Activated CD8-positive, alpha-beta memory T cell treated with anti-CD3 and anti-CD28 coated beads, Interleukin-2, amount 50 U/mL, for 1 hour (primary cell): ENCODE results near the gene RIN3.

ENCODE experiments used
- DNase-seq: peaks from one replicate; pipeline ENCODE4 v3.0.0-alpha.2; 2020; ENCODE audit errors: extremely low read depth

RIN3 gene

DNA sequence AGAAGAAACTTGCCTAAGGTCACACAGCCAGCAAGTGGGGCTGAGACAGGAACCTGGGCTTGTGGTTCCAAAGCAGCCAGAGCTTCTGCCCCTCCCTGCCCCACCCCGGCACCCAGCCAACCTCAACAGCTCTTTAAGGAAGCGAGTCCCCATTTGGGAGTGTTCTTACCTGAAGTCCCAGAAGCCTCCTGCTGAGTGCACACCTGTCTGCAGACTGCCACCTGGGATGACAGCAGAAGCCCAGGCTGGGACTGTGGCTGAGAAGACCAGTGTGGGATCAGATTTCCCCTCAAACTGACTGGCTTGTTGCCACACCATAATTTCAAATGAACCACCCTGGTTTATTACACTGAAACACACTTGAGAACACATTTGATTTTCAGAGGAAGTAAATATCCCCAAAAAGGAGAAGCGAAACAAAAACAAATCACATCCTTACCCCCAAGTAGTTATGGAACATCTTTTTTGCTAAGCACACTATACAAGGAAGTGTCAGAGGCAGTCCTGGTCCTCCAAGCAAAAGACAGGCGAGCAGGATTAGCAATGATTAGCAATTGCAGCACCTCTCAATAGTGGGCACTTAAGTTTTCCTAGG, 6.3 kb upstream of the RIN3 start:
- DNase-seq = no peak

DNA sequence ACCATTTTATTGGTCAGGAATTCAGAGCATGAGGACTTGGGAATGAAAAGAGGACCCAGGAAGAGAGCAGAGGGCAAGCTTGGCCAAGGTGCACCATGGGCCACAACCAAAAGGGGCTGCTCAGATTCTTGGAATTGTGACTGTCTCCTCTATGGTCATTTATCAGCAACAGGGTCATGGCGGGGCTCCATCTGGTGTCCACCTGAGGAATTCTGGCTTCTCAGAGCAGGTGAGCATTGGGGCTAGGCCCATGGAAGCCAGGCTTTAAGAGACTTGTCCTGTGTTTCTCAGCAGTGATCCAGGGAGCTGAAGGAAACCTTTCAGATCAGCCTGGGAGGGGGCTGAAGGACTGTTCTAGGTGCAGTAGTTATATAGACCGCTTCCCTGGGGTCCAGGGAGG, 2.6 kb upstream of the RIN3 start:
- DNase-seq = no peak

DNA sequence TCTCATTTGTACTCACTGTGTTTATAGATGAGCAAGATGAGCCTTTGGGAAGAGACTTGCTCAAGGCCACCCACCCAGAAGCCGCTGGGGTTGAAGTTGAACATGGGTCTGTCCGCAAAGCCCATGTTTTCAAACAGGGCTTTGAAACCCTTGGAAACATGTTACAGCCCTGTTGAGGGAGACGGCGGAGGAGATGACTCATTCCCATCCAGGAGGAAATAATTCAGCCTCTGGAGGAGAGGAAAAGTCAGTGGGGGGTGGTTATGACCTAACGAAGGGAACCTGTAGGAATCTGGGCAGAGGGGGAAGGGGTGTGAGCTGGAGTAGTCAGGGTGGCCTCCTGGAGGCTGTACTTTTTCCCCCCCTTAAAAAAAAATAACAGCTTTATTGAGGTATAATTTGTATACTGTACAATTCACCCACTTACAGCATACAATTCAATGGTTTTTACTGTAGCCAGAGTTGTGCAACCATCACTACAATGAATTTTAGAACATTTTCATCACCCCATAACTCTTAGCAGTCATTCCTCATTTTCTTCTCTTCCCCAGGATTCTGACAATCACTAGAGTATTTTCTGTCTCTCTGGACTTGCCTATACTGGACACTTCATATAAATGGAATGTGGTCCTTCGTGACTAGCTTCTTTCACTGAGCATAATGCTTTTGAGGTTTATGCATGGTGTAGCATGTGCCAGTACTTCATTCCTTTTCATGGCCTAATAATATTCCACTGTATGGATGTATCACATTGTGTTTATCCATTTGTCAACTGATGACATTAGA, 1.9 kb upstream of the RIN3 start:
- no peak for DNase-seq

DNA sequence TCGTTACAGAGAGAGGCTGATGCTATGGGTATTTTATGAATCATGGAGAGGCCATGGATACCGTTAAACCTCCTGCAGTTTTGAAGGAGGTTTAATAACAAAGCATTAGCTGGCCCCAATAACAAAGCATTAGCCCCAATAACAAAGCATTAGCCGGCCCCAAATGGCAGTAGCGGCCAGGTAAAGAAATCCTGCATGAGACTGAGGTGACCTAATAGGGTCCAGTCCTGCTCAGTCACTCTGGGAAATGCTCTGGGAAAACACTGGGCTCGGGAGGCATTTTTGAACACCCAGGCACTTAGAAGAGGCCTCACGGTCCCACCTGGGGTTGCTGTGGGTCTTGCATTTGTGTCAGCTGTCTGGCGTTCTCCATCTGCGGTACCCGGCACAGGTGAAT, 776 bp upstream of the RIN3 start:
- DNase-seq = no peak

DNA sequence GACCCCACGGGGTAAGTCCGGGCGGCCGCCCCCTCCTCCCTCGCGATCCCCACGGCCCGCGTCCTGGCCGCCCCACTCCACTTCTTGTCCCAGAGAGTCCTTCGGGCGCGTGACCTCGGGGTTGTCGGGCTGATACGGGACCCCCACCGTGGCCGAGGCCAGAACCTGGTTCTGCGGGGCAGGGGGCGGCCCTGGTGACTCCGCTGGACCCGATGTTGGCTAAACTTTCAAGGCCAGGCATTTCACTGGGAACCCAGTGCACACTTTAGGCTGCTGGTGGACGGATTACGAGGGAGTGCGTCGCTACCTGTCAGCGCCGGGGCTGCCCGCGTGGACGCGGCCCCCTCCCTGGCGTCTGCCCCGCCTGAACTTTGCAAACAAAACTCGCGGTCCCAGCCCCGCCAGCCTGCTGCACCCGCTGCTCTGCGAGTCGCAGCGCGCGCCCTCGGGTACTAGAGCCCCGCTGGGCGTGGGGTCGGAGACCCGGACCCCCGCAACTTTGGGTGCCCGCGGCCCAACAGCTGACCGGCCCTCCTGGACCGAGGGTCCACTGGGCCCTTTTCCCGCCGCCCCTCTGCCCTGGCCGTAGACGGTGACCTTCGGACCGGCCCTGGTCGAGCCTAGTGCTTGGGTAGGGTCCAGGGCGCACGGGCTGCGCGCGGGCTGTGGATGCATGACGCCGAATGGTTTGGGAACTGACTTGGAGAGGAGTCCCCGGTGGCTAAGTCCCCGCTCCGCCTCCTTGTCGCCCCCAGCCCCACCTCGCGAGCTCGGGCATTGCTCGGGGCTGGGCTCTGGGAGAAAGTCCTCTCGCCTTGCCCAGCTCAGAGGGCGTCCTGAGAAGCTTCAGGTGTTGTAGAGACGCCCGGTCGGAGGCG, 624 bp downstream of the RIN3 start:
- no peak for DNase-seq

DNA sequence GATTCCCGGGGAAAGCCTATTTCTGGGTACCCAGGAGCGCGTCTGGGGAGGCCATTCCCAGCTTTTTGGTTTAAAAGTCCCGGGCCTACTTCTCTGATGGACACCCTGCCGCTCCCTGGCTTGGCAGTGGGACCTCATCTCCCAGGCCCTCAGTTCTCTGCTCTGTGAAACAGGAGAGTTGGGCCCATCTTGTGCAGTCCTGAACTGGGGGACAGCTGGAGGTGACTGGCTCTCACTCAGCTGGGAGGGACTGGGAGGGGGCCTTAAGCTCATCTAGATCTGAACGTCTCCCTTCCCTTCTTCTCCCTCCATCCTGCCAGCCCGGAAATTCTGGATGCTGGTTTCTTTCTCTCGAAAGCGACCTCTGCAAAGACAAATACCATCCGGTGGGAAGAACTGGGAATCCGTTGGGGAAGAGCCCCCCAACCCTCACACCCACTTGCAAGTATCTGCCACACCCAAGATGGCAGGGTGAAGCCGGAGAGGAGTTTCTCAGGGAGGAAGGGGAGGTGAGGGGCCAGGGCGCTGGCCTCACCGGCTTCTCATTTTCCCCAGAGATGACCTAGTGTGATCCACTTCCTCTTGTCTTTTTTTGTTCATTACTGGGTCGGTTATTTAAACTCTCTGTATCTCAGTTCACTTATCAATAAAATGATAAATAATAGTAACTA, 1.4 kb downstream of the RIN3 start:
- no peak for DNase-seq

DNA sequence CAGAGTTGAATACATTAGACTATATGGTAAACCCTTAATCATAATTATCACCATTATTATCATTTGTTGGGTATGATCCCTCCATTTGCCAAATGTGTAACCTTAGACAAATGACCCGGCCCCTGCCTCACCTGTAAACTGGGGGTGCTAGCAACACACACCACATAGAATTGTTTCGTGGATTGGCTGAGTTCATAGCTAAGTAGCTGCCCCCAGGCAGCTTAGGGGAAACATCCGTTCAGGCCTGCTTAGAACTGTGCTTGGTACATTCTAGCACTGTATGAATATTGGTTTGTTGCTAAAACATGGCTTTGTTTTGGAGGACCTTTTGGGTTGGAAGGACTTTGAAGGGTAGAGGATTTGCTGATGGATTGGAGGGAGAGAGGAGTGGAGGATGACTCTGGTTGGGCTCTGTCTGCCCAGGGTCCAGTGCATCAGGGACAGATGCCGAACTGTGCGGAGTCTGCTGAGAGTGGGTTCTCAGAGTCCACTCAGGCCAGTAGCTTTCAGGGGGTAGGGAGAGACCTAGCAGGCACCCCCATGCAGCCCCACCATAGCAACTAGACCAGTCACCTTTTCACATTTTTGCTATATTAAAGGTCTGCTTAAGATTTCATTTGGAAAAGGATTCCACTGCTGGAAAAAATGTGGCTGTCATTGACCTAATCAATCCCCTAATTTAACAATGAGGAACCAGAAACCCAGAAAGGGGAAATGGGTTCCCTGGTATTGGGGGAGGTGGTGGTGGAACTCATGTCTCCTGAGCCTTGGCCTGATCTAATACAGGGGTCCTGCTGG, 2.2 kb downstream of the RIN3 start:
- DNase-seq = no peak

DNA sequence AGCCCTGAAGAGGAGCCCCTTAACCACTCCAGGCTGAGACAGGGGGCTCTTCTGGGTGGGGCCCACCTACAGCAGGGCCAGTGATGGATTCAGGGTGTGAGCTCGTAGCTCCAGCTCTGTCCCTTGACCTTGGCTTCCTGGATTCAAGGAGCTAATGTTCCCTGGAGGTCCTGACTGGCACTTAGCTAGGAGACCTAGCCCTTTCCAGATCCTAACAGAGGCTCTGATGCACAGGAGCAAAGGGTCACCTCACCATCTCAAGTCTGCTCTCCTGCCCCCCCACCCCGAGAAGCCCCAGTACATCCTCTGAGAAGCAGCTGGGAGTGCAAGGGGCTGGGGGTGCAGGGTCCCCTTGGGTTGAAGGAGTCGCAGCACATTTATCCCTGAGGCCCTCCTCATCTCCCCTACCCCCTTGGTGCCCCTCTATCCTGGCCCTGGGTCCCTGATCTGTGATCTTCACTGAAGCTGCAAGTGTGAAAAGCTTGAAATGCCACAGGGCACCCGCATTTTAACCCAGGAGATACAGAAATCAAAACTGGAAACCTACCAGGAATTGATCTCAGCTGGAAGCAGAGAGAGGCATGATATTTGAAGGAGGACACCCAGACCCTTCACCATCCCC, 2.9 kb downstream of the RIN3 start:
- DNase-seq = no peak

DNA sequence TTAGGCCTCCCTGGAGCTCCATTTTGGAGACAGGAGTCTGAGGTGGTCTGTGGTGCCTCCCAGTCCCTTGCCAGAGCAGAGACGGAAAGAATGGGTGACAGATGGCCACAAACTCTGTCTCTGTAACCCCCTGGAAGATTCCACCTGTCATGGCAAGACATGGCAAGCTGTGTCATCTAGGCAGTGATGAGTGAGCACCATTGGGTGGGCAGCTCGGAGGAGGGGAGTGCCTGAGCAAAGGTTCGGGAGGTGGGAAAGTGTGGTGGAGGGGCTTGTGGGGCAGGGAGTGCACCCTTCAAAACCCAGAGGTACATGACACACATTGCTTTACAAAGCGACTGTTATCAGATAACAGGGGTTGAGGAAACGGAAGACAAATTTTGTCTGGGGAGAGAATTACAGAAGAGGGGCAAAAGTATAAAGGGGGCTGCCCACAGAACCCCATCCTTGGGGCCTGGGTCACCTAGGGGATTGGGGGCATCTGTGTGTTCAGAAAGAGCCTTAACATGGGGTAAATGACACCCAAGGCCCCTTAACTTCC, 3.5 kb downstream of the RIN3 start:
- DNase-seq = peak; percentile 70

DNA sequence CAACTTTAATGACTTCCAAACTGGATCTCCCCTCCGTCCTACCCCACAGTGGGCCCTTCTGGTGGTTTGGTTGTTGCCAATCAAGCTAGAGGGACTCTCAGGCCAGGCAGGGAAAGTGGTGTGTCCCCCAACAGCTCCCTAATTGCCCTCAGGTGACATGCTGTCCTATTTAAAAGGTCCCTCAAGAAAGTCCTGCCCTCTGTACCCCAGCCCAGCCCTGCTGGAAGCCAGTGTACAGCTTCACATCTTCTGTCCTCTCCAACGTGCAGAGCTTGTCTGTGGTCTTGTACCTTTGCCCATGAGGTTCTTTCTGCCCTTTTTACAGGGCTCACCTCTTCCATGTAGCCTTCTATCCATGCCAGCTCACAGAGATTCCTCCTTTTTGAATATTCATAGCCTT, 4.2 kb downstream of the RIN3 start:
- DNase-seq = no peak

DNA sequence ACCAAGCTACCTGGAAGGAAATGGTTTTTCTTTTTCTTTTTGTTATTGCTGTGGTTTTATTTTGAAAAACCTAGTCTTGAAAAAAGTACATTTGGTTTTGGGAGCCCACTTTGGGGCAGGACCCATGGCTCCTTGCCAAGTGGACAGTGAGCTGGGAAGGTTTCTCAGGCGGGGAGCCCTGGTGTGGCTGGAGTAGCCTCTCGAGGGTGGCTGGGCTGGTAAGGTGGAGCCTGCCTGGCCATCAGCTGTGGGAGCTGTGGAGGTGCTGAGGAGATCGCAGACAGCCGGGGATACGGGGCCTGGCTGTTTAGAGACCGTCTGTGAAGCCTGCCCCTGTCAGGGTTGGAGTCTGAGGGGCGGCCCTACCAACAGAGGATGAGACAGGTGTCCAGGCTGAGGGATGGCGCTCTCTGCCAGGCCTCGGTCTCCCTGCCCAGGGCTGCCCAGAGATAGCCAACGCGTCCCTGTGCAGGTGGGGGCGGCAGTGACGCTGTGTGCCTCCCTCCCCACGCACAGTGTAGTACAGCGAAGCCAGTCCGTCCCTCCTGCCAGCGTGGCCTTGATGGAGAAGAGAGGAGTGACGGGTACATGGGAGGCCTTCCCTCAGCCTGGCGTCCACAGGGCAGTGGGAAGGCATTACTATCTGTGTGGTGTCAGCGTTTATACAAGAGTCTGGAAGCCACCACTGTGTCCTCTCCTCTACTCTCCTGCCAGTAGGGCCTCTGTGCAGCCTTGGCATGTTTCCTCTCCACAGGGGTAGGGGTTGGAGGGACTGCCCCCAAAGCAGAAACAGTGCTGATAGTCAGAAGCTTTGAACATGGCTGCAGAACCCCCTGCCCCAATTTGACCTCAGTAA, 5.9 kb downstream of the RIN3 start:
- no peak for DNase-seq

DNA sequence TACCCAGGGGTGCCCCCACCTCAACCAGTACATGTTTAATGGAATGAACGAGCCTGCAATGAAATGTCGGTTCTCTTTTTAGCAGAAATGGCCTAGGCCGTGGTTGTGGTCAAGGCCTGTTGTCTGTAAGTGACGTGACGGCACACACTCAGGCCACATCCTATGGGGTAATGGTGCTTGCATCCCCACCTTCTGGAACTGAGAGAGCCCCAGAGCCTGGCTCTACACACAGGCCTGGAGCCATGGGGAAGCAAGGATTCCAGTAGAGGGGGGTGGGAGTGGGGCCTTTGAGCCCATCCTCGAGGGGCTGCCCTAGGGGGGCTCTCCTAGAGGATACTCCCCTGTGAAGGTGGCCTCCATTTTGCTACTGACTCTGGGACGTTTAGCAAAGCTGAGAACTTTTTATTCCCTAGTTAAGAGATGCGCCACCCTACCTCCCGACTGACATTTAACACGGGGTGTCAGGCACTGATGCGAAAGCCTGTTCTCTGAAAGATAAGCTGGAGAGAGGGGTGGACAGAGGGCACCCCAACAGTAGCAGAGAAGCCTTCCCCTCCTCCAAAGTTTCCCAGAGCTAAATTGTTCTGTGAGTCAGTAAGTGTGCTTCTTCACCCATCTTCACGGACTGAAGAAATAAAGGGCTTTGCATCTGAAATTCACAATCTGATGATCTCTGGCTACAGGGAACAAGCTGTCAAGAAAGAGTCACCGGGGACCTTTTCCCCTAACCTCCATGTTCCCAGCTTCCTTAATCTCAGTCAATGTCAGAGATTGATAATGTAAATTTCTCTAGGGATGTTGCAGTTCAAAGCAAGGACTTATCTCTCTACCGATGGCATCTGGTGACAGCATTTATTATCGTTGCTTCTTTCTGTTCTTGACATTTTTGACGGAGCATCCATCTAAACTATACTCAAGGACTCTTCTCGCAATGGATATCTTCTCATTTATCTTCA, 6.8 kb downstream of the RIN3 start:
- no peak for DNase-seq

DNA sequence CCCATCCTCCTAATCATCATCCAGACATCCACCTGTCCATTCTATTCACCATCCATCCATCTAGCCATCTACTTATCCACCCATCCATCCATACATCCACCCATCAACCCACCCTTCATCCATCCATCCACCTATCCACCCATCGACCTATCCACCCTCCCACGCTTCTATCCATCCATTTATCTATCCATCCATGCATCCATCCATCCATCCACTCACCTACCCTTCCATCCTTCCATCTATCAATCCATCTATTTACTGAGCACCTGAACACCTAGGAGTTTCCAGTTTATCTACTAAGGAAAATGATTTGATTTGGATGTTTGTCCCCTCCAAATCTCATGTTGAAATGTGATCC, 7.5 kb downstream of the RIN3 start:
- no peak for DNase-seq

DNA sequence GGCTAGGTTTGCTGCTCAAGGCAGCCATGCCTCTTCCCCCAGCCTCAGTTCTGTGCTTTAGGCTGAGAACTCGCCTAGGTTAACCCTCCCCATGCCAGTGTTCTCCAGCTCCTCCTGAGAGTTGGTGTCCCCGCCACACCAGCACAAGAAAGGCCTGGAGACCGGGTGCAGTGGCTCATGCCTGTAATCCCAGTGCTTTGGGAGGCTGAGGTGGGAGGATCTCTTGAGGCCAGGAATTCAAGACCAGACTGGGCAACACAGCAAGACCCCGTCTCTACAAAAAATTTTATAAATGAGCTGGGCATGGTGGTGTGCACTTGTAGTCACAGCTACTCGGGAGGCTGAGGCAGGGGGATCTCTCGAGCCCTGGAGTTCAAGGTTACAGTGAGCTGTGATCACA, 10.2 kb downstream of the RIN3 start:
- no peak for DNase-seq

DNA sequence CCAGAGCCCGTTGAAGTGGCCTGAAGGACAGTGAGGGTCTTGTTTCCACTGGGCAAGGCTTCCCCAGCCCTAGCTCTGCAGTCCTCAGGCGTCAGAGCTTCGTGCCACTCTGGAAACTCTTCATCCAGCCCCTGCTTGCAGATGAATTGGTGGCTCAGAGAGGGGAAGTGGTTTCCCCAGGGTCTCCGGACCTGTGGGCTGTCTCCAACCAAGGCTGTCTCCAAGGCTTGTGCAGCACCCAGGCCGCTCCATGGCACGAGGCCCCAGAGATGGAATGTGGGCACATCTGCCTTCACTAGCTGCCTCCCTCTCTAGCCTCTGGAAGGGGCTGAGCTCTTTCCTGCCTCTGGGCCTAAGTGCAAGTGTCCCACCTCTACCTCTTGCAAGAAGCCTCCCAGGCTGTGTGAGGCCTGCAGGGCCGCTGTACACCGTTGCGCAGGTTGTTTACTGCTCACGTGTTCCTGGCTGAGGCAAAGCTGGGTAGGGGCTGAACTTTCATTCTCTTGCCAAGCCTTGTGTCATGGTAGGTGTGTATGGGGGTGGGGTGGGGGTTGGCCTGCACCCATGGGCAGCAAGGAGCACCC, 11.1 kb downstream of the RIN3 start:
- no peak for DNase-seq

DNA sequence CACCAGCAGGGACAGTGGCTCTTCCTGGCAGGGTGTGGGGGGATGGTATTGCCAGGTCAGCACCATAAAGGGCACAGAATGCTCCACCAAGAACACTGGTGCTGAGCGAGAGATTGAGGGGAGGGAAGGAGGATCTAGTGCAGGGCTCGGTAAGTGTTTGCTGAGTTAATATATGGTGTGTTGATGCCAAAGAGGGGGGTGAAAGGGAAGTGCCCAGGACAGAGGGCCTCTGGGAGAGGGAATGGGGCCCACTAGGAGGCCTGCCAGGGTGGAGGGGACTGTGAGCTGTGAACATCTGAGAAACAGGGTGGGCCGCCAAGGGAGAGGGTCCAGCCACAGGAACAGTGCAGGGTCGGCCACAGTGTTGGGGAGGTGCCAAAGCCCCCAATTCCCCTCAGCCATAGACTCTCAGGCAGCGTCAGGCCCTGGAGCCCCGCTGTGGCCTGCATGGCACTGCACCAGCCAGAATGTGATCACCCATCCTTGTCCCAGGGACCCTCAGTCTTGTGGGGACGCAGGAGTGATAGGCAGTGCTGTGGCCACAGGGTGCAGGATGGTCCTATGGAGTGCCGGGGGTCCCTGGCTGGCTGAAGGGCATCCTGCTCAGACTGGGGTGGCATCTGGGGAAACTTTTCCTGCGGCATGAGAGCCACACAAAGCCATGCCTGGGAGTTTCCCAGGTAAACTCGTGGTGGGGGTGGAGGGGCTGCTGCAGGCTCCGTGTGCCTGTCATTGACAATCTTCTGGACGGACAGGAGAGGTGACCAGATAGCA, 11.9 kb downstream of the RIN3 start:
- DNase-seq = no peak

DNA sequence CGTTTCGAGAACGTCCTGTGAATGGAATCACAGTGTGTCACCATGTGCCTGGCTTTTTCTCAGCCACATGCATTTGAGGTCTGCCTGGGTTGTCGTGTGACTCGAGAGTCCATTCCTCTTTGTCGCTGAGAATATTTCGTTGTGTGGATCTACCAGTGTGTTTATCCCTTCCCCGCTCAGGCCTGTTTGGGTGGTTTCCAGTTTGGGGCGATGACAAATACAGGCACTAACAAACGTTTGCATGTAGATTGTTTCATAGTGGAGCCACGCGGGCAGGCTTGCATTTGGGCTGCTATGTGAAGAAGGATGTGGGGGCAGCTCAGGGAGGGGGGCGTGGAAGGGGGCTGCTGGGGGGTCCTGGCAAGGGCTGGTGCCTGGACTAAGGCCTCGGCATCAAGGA, 14.1 kb downstream of the RIN3 start:
- DNase-seq = no peak
